NCI-H446 treated with DMSO at 0.1 percent for 48 hours (cell line): ENCODE data around the gene DKK3.

Experiments used
- DNase-seq: peaks from one replicate; lab custom pipeline; 2025; lab: John Stamatoyannopoulos, UW

Gene DKK3

DNA sequence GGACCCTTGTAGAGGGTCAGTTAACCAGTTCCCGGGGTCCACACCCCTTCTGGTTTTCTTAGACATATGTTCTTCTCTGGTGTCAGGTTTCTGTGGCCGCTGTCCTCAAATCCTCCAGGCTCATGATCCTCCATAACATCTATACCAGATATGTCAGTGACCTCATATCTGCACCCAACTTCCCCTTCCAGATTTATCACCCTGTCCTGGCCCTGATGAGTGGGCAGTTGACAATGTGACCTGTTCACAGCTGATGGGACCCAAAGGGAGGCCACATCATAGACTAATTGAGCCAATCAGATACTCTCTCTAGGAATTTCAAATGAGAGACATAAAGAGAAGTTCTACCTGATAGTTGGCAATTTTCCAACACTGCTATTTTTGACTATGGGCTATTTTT lies 5.1 kb downstream of the DKK3 start:
- no peak for DNase-seq

GRCh38 chr11:12001186-12001585 lies 7.2 kb downstream of the DKK3 start:
- DNase-seq: no peak

- no peak for DNase-seq
Observed at GRCh38 chr11:11998091-11998781, 10.2 kb downstream of the DKK3 start.

- no peak for DNase-seq
Observed at GRCh38 chr11:11997049-11997322, 11.4 kb downstream of the DKK3 start.

DNA sequence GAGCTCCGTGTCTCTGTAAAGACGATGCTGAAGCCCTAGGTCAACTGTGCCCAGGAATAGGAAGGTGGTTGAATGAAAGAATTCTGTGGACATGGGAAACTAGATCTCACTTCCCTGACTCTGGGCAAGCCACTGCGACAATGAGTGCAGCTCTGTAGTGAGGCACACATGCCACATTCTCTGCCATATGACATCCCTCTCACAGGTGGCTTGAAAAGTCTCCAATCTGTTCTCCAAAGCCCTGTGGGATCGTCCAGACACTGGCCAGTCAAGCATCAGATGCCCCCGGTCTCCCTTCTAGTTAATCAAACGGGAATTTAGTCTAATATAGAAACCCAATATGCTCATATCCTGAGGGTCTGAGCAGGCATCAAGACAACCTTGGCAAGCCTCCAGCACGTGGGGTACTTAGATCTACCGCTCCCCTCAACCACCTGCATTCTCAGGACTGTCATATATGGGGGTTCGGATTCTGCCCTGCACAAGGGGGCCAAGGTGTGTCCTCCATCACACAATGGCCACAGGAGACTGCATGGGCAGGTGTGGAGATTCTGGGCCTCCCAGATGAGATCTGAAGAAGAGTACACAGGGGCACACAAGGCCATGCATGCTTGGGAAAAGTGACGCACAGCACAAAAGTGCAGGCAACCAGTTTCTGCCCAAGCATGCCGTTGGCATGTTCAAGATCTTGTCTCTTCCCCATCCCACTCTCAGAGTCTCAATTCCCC lies 11.9 kb downstream of the DKK3 start:
- DNase-seq: no peak

DNA sequence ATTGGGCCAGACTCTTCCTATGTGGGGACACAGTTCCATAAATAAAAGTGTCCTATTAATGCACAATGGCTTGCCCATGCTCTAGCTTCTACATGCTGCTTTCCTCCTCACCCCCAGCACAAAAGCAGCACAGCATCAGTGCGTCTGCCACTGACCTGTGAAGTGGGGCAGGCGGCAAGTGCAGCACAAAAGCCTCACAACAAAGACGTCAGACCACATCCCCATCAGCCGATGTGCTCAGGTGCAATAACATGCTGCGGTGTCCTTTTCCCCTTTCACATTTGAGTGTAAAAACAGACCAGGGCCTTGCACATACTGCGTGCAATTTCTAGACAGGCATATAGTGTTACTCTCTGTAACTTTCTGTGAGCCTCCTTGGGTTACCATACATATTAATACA lies 12.8 kb downstream of the DKK3 start:
- DNase-seq: no peak

DNA sequence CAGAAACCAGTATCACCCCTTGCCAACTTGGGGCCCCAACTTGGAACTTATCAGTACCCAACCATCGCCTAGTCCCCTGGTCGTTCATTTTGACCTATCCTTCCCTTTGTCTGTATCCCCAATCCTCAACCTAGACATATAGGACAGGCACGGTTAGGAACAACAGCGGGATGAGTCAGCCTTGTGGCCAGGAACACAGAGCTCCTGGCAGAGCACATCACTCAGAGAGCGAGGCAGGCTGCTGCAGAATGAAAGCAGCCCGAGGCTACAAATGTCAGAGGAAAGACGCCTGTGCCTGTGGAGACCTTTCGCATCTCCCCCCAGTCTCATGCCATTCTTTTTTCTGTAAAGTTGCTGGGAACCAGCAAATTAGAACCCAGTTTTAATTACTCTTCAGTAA lies 14.6 kb downstream of the DKK3 start:
- DNase-seq: no peak

- DNase-seq: no peak
Observed at GRCh38 chr11:11992257-11993212, 15.9 kb downstream of the DKK3 start.

- no peak for DNase-seq
Observed at GRCh38 chr11:11989774-11990744, 18.4 kb downstream of the DKK3 start.

DNA sequence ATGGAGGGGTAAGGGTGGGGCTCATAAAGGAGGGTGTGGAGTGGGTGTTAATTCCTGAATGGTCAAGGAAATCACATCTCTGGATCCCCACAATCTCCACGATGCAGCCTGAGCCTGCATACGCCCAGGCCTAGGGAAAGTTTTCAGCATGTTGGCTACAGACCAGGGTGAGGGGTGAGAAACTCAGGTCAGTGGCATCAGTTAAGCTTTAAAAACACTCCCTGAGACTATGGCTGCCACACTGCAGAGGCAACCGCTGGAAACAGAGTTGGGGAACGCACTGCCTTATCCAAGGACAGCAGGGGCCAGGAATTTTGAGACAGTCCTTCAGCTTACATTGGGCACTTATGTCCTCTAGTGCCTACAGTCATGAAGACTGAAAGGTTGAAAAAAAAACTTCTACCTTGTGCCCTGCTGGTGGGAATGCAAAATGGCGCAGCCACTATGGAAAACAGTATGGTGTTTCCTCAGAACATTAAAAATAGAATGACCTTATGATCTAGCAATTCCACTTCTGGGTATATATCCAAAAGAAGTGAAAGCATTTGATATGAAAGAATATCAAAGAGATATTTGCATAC lies 19.7 kb downstream of the DKK3 start:
- no peak for DNase-seq

- DNase-seq: no peak
Observed at GRCh38 chr11:11988099-11988651, 20.3 kb downstream of the DKK3 start.

- no peak for DNase-seq
Observed at GRCh38 chr11:11987503-11988022, 20.9 kb downstream of the DKK3 start.

DNA sequence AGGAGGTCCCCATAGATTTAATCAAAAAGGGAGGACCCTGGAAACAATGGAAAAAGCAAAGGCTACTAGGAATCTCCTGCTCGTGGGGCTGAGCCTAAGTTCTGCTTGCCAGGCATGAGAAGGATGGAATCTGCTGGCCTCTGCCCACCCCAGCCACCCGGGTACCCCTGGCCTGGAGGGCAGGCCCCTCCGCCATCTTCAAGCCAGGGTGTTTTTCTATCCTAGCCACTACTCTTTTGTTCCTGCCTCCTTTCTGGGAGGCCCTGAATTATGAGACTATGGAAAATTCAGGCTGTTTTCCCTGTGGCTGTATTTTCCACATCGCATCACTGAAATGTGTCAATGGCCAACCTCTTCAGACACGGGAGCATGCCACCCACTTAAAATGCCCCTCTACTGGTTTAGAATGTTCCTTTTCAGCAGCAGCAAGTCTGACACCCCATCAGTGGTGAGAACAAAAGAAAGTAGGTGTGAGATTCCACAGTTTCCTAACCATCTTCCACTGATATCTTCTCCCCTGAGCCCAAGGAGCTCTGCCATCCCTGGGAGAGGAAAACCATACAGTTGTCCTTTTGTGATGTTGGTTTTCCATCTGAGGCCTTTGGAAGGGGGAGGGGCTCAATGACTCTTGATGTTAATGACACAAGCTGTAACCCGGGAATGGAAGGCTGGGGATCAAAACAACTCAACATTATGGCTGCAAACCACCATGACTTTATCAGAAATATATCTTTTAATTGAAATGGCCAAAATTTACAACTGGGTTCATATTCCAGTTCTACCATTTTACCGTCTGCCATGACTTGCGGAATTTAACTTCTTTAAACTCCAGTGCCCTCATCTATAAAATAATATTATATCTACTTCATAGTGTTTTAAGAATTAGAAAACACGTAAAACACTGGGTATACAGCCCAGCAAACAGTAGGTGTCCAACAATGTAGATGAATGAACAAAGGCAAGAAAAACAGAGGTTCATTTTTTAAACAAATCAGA lies 22.2 kb downstream of the DKK3 start:
- DNase-seq: no peak

- no peak for DNase-seq
Observed at GRCh38 chr11:11985016-11985715, 23.3 kb downstream of the DKK3 start.

- DNase-seq: no peak
Observed at GRCh38 chr11:11984563-11984962, 23.9 kb downstream of the DKK3 start.

DNA sequence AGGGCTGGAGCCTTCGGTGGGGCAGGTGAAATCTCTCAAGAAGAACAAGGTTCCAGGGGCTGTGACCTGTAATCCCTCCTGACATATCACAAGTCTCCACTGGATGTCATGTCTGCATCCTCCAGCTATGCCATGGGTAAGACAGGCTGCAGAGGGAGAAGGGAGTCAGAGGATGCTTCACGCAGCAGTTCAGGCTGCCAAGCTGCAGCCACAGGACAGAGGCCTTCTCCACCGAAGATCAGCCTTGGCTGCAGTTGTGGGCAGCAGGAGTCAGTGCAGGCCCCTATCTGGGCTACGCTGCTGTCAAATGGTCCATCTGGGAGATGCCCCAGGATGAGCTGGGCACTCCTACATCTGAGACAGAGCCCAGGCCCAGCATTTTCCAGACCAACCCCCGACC lies 25.0 kb downstream of the DKK3 start:
- DNase-seq: no peak

DNA sequence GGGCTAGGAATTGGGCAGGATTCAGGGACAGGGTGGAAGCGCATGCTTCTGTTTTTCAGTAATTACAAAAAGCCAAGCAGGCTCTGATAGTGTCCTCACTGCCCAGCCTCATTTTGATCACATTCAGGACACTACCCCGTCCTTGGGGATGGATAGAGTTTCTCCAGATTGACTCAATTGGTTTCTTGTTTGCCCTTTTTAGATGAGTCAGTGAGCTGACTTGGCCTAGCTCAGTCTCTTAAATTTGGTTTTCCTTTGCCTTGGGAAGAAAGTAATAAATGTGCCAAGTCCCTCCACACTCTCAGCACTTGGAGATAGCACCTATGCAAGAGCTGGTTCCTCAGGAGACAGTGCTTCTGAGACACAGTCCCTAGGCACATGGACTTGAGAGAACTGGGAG lies 25.5 kb downstream of the DKK3 start:
- no peak for DNase-seq

- DNase-seq: no peak
Observed at GRCh38 chr11:11982461-11982860, 26.0 kb downstream of the DKK3 start.

GRCh38 chr11:11981840-11982239 lies 26.6 kb downstream of the DKK3 start:
- DNase-seq: no peak
